SK-N-SH (cell line): ENCODE measurements around the gene NELFB.

Source experiments
- ELF1 ChIP-seq: IDR thresholded peaks from 2 replicates; pipeline ENCODE4 v1.4.0; 2012
- EP300 ChIP-seq, 2 experiments: IDR thresholded peaks; 2 replicates each; pipeline versions ENCODE4 v1.4.0 to v1.6.1; 2012; ENCODE audit warnings: borderline replicate concordance in 1 of 2, low read depth in 1 of 2, low read length in 1 of 2
- FOXM1 ChIP-seq: IDR thresholded peaks from 2 replicates; pipeline ENCODE4 v1.4.0; 2012; ENCODE audit warnings: low read depth, mild to moderate bottlenecking
- NFIC ChIP-seq: IDR thresholded peaks from 2 replicates; pipeline ENCODE4 v1.4.0; 2012; ENCODE audit warnings: borderline replicate concordance
- POLR2AphosphoS5 ChIP-seq: IDR thresholded peaks from 2 replicates; pipeline ENCODE4 v1.6.1; 2012; ENCODE audit warnings: low read depth, low read length
- RXRA ChIP-seq: IDR thresholded peaks from 2 replicates; pipeline ENCODE4 v1.4.0; 2012; ENCODE audit warnings: low read depth, mild to moderate bottlenecking, borderline replicate concordance
- SIN3A ChIP-seq: IDR thresholded peaks from 2 replicates; pipeline ENCODE4 v1.6.1; 2012; ENCODE audit warnings: low read depth, mild to moderate bottlenecking, low read length, moderate library complexity, borderline replicate concordance
- TAF1 ChIP-seq: IDR thresholded peaks from 2 replicates; pipeline ENCODE4 v1.6.1; 2012; ENCODE audit warnings: low read depth, mild to moderate bottlenecking, low read length, moderate library complexity, borderline replicate concordance
- TF ChIP-seq, protein P1 (sequence below): fragments of 200-600 bp; sonication (generic); IDR thresholded peaks from 2 replicates; pipeline ENCODE4 v1.6.1; 2017; ENCODE audit warnings: antibody characterized with exemption, mild to moderate bottlenecking, moderate library complexity
- TF ChIP-seq, protein P2 (sequence below): IDR thresholded peaks from 2 replicates; pipeline ENCODE4 v1.6.1; 2012; ENCODE audit warnings: mild to moderate bottlenecking, low read depth, low read length, moderate library complexity

DNA sequence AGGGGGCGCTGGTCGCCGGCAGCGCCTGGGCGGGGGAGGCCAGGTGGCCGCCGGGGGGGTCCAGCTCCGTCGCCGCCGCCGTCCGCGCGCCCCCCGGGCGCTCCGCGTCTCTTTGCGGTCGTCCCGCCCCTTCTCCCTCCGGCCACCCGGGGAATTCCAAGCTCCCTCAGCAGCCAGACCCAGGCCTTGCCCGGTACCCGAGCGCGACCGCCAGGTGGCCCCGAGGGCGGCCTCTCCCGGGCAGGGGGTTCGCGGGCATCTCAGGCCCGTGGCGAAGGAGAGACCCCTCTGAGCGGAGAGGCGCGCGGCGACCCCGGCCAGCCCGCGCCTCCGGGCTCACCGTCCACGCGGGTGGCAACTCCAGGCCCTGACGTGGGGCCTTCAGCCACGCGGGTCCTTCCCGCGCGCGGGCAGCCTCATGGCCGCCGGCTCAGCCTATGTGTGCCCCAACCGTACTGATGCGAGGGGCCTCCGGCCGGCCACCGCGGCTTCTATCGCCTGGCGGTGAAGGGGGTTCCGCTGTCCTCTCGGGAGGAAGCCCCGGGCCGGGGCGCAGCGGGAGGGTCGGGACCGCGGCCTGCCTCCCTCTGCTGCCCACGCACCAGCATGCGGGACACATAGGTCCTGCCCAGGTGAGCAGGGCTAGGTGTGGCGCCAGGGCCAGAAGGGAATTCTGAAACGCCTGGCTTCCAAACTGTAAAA lies 47.5 kb downstream of the NELFB start:
- TF ChIP-seq, protein P1, sequence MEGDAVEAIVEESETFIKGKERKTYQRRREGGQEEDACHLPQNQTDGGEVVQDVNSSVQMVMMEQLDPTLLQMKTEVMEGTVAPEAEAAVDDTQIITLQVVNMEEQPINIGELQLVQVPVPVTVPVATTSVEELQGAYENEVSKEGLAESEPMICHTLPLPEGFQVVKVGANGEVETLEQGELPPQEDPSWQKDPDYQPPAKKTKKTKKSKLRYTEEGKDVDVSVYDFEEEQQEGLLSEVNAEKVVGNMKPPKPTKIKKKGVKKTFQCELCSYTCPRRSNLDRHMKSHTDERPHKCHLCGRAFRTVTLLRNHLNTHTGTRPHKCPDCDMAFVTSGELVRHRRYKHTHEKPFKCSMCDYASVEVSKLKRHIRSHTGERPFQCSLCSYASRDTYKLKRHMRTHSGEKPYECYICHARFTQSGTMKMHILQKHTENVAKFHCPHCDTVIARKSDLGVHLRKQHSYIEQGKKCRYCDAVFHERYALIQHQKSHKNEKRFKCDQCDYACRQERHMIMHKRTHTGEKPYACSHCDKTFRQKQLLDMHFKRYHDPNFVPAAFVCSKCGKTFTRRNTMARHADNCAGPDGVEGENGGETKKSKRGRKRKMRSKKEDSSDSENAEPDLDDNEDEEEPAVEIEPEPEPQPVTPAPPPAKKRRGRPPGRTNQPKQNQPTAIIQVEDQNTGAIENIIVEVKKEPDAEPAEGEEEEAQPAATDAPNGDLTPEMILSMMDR = peak; percentile 58
- TF ChIP-seq ELF1 (no peak), FOXM1 (no peak), EP300 (IDR thresholded peaks at IDR 0.05; ENCODE audit: borderline replicate concordance in 1 of 2, low read depth in 1 of 2, low read length in 1 of 2) (no peak), SIN3A (no peak), RXRA (no peak), NFIC (no peak), TAF1 (no peak), POLR2AphosphoS5 (no peak)
- TF ChIP-seq, protein P2, sequence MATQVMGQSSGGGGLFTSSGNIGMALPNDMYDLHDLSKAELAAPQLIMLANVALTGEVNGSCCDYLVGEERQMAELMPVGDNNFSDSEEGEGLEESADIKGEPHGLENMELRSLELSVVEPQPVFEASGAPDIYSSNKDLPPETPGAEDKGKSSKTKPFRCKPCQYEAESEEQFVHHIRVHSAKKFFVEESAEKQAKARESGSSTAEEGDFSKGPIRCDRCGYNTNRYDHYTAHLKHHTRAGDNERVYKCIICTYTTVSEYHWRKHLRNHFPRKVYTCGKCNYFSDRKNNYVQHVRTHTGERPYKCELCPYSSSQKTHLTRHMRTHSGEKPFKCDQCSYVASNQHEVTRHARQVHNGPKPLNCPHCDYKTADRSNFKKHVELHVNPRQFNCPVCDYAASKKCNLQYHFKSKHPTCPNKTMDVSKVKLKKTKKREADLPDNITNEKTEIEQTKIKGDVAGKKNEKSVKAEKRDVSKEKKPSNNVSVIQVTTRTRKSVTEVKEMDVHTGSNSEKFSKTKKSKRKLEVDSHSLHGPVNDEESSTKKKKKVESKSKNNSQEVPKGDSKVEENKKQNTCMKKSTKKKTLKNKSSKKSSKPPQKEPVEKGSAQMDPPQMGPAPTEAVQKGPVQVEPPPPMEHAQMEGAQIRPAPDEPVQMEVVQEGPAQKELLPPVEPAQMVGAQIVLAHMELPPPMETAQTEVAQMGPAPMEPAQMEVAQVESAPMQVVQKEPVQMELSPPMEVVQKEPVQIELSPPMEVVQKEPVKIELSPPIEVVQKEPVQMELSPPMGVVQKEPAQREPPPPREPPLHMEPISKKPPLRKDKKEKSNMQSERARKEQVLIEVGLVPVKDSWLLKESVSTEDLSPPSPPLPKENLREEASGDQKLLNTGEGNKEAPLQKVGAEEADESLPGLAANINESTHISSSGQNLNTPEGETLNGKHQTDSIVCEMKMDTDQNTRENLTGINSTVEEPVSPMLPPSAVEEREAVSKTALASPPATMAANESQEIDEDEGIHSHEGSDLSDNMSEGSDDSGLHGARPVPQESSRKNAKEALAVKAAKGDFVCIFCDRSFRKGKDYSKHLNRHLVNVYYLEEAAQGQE = no peak
